CD14-positive monocyte (primary cell): ENCODE results near the gene SLC7A8. TPM values are rescaled to one million over a fixed set of nuclear protein-coding genes. Genes with fewer than 3 reads are reported as not detected.

Experiments used
- DNase-seq, 3 donors: peaks; one replicate each; pipeline ENCODE4 v3.0.0-alpha.2; 2011 to 2022
- H2AFZ ChIP-seq: 2 replicates; pipeline ENCODE4 v1.6.0; 2012; ENCODE audit warnings: mild to moderate bottlenecking, low read depth, low read length, inconsistent platforms; ENCODE audit not compliant: insufficient read depth, poor library complexity, severe bottlenecking
- H3K27ac ChIP-seq, 2 donors: 1 replicate in 1 of 2; 2 replicates in 1 of 2; pipeline ENCODE4 v1.5.1; 2012 to 2013; ENCODE audit warnings: low read length in 2 of 2, control low read depth in 1 of 2, inconsistent platforms in 1 of 2, low read depth in 1 of 2, mild to moderate bottlenecking in 1 of 2
- H3K27me3 ChIP-seq, 2 donors: one replicate each; pipeline versions ENCODE4 v1.6.0 to v1.6.1; 2011 to 2013; ENCODE audit warnings: low read length in 2 of 2; ENCODE audit not compliant: control insufficient read depth in 2 of 2, insufficient read depth in 2 of 2
- H3K36me3 ChIP-seq, 2 donors: replicated peaks in 1 of 2; 1 replicate in 1 of 2; 2 replicates in 1 of 2; pipeline versions ENCODE4 v1.5.1 to v1.6.1; 2012 to 2013; ENCODE audit warnings: low read length in 2 of 2, control low read depth in 1 of 2, inconsistent platforms in 1 of 2, mild to moderate bottlenecking in 1 of 2; ENCODE audit not compliant: insufficient read depth in 2 of 2, control insufficient read depth in 1 of 2
- H3K4me1 ChIP-seq, 2 donors: 1 replicate in 1 of 2; 2 replicates in 1 of 2; pipeline versions ENCODE4 v1.5.1 to v1.6.1; 2012 to 2013; ENCODE audit warnings: low read length in 2 of 2, control low read depth in 1 of 2, inconsistent platforms in 1 of 2, mild to moderate bottlenecking in 1 of 2, moderate library complexity in 1 of 2; ENCODE audit not compliant: insufficient read depth in 2 of 2, control insufficient read depth in 1 of 2
- H3K4me2 ChIP-seq: replicated peaks from 2 replicates; pipeline ENCODE3; 2012; ENCODE audit warnings: low read length, moderate library complexity, mild to moderate bottlenecking; ENCODE audit not compliant: poor library complexity, severe bottlenecking; ENCODE audit errors: extremely low read depth
- H3K4me3 ChIP-seq, 3 experiments: fragments of 200-600 bp in 1 of 3; sonication (generic) in 1 of 3; replicated peaks in 1 of 3; 1 replicate in 2 of 3; 2 replicates in 1 of 3; pipeline ENCODE4 v1.5.1; 2011 to 2013; ENCODE audit warnings: low read length in 3 of 3, mild to moderate bottlenecking in 3 of 3, control low read depth in 2 of 3, low read depth in 2 of 3, inconsistent platforms in 1 of 3, moderate library complexity in 1 of 3
- H3K79me2 ChIP-seq: 2 replicates; pipeline ENCODE4 v1.6.0; 2012; ENCODE audit warnings: mild to moderate bottlenecking, control low read depth, inconsistent platforms, low read length, moderate library complexity; ENCODE audit not compliant: insufficient read depth
- H3K9ac ChIP-seq: 2 replicates; pipeline ENCODE4 v1.6.0; 2017; ENCODE audit warnings: low read length, mild to moderate bottlenecking; ENCODE audit not compliant: insufficient read depth, poor library complexity, severe bottlenecking
- H3K9me3 ChIP-seq, 2 donors: replicated peaks in 1 of 2; 1 replicate in 1 of 2; 2 replicates in 1 of 2; pipeline versions ENCODE4 v1.5.1 to v1.6.1; 2012 to 2013; ENCODE audit warnings: low read length in 2 of 2, control low read depth in 1 of 2; ENCODE audit not compliant: control insufficient read depth in 1 of 2, insufficient read depth in 1 of 2
- H4K20me1 ChIP-seq: 2 replicates; pipeline ENCODE4 v1.6.0; 2012; ENCODE audit warnings: mild to moderate bottlenecking, low read length, control low read depth, moderate library complexity; ENCODE audit not compliant: insufficient read depth
- H3K27ac Mint-ChIP-seq, 7 donors: one replicate each; pipeline ENCODE4 v1.8.0; 2020; ENCODE audit warnings: mild to moderate bottlenecking in 7 of 7, mixed read lengths in 7 of 7, moderate library complexity in 6 of 7, inconsistent platforms in 2 of 7
- H3K27me3 Mint-ChIP-seq, 3 donors: one replicate each; pipeline ENCODE4 v1.8.0; 2021 to 2022; ENCODE audit warnings: low read depth in 3 of 3, mild to moderate bottlenecking in 3 of 3, mixed read lengths in 3 of 3, moderate library complexity in 3 of 3, inconsistent platforms in 1 of 3
- H3K36me3 Mint-ChIP-seq, 2 donors: one replicate each; pipeline ENCODE4 v1.8.0; 2020; ENCODE audit warnings: mixed read lengths in 2 of 2, inconsistent platforms in 1 of 2, mild to moderate bottlenecking in 1 of 2
- H3K4me1 Mint-ChIP-seq: one replicate; pipeline ENCODE4 v1.8.0; 2020; ENCODE audit warnings: mild to moderate bottlenecking, mixed read lengths
- H3K4me3 Mint-ChIP-seq, 2 donors: one replicate each; pipeline ENCODE4 v1.8.0; 2020; ENCODE audit warnings: mild to moderate bottlenecking in 2 of 2, mixed read lengths in 2 of 2, moderate library complexity in 1 of 2
- H3K9me3 Mint-ChIP-seq, 7 donors: one replicate each; pipeline ENCODE4 v1.8.0; 2020 to 2022; ENCODE audit warnings: mixed read lengths in 7 of 7, mild to moderate bottlenecking in 6 of 7, moderate library complexity in 6 of 7, inconsistent platforms in 2 of 7
- WGBS: methylation state at CpG from one replicate; pipeline ENCODE4 v1.1.5; 2013; ENCODE audit warnings: missing lambda C conversion rate; ENCODE audit not compliant: insufficient coverage; 5-methylcytosine and 5-hydroxymethylcytosine counted together
- intact Hi-C, 2 donors: fragments of 100-400 bp; cut with micrococcal nuclease; formaldehyde crosslinking; loops; one replicate each; pipeline versions ENCODE4 v1.15.0 to v1.15.1; 2023
- polyA plus RNA-seq, 3 donors: library from polyadenylated mRNA; depleted of rRNA in 1 of 3; unstranded in 2 of 3; stranded (reverse) in 1 of 3; fragments of 300-500 nt in 2 of 3; fragments of >200 nt in 1 of 3; fragmentation: Illumina TruSeq in 2 of 3; gene quantifications; 1 replicate in 2 of 3; 2 replicates in 1 of 3; pipeline ENCODE4 v1.2.3, GENCODE V29; 2012 to 2021
- TF ChIP-seq, protein P1 (sequence below): fragments of 200-600 bp; IDR thresholded peaks from one replicate; pipeline ENCODE4 v1.8.0; 2022; ENCODE audit warnings: antibody characterized with exemption, mild to moderate bottlenecking

The SLC7A8 gene
- polyA plus RNA-seq, 3 donors: 0.05 to 0.53 (median 0.25) TPM

DNA sequence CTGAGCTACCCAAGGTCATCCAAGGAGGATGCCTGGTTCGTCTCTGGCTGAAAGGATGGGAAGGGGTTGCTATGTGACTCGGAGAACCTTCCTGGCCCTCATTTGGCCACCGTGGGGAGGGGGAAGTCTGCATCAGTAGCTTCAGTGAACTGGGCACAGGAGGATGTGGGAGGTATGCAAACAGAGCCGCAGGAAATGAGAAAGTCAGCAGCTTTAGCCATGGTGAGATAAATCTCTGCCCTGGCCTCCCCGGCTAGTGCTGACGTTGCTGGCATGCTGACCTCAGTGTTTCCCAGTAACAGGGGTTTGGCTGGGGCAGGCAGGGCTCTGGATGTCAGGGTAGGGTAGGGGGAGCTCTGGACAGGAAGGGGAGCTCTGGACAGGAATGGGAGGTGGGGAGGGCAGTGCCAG lies 62.1 kb downstream of the SLC7A8 start:
- Histone ChIP-seq H4K20me1 (no peaks in the 10 kb centered on the region), H2AFZ (no peak overlapping the region), H3K9me3 (no peaks in the 10 kb centered on the region), H3K27ac (no peak overlapping the region), H3K4me2 (no peak overlapping the region), H3K27me3 (no peaks in the 10 kb centered on the region), H3K9ac (no peak overlapping the region), H3K4me3 (no peak overlapping the region), H3K4me1 (peaks cover 36 to 44% of the 10 kb centered on the region in 2 donors), H3K79me2 (peaks cover 33% of the 10 kb centered on the region), H3K36me3 (no peaks in the 10 kb centered on the region)
- Mint-ChIP-seq H3K4me1 (peaks cover 54% of the 10 kb centered on the region), H3K4me3 (no peak overlapping the region), H3K9me3 (peaks cover 0 to 2% (median 0%) of the 10 kb centered on the region in 7 donors), H3K36me3 (no peaks in the 10 kb centered on the region), H3K27me3 (peaks cover 0 to 2% (median 0%) of the 10 kb centered on the region in 3 donors), H3K27ac (peak overlapping the region in 1 of 7 donors; percentile 42)
- no peak for DNase-seq
- TF ChIP-seq, protein P1, sequence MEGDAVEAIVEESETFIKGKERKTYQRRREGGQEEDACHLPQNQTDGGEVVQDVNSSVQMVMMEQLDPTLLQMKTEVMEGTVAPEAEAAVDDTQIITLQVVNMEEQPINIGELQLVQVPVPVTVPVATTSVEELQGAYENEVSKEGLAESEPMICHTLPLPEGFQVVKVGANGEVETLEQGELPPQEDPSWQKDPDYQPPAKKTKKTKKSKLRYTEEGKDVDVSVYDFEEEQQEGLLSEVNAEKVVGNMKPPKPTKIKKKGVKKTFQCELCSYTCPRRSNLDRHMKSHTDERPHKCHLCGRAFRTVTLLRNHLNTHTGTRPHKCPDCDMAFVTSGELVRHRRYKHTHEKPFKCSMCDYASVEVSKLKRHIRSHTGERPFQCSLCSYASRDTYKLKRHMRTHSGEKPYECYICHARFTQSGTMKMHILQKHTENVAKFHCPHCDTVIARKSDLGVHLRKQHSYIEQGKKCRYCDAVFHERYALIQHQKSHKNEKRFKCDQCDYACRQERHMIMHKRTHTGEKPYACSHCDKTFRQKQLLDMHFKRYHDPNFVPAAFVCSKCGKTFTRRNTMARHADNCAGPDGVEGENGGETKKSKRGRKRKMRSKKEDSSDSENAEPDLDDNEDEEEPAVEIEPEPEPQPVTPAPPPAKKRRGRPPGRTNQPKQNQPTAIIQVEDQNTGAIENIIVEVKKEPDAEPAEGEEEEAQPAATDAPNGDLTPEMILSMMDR: no peak
- intact Hi-C loops: loop anchor here in 1 of 2 donors (2.0 kb wide), 1 partner anchor 63 kb away; no protein-coding TSS in a partner anchor
- 37% methylated on average over 6 of the region's 6 CpGs for WGBS

DNA sequence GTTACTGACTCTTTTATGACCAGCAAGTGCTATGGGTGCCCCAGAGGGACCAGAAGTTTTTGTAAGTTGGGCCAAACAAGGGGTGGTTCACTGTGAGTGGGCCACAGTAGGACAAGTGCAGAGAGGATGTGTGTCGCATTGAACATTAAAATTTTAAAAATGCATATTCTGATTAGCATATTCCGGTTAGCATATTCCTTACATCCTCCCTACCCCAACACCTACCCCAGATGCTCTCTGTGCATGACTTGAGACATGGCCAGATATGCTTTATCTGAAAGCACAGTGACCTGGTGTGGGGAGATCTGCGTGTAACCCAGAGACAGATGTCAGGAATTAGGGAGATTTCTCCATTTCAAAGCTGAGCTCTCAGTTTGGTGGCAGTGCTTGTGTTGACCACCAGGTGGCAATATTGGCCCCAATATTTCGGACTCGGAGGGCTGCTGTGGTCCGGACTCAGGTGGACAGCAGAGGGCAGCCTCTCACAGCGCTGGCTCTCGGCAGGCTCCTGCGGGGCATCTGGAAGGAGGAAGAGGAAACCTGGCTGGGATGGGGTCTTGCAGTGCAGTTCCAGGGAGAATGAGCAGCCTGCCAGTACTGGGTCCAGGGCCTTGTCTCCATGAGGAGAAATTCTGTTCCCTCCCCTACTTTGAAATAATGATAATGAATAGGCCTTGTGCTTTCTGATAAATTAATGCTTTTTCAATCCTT lies 62.8 kb downstream of the SLC7A8 start:
- Mint-ChIP-seq H3K9me3 (no peaks in the 10 kb centered on the region), H3K27ac (peak overlapping the region; percentile 88 to 94 (median 92)), H3K4me1 (peaks cover 59% of the 10 kb centered on the region), H3K4me3 (peak overlapping the region in 1 of 2 donors; percentile 74), H3K27me3 (peaks cover 0 to 2% (median 0%) of the 10 kb centered on the region in 3 donors), H3K36me3 (peaks cover 0 to 4% of the 10 kb centered on the region in 2 donors)
- Histone ChIP-seq H4K20me1 (no peaks in the 10 kb centered on the region), H3K27ac (peak overlapping the region; percentile 73 to 88), H3K4me1 (peaks cover 36 to 50% of the 10 kb centered on the region in 2 donors), H3K27me3 (no peaks in the 10 kb centered on the region), H2AFZ (peak overlapping the region; percentile 73), H3K36me3 (no peaks in the 10 kb centered on the region), H3K4me3 (peak overlapping the region in 1 of 3 experiments; percentile 65), H3K79me2 (peaks cover 35% of the 10 kb centered on the region), H3K9ac (no peak overlapping the region), H3K9me3 (no peaks in the 10 kb centered on the region), H3K4me2 (peak overlapping the region; percentile 73)
- TF ChIP-seq, protein P1: peak; percentile 99
- DNase-seq: peak; percentile 85 to 91 (median 89)
- 0% methylated on average over 3 of the region's 9 CpGs for WGBS
- intact Hi-C loops: loop anchor here (1.0 to 2.0 kb wide), 2 partner anchors 64 to 67 kb away; no protein-coding TSS in a partner anchor
